H1 (cell line): ENCODE results near the gene CABCOCO1. TPM values are rescaled to one million over a fixed set of nuclear protein-coding genes. Genes with fewer than 3 reads are reported as not detected.

ENCODE experiments used
- EP300 ChIP-seq, 2 experiments: IDR thresholded peaks; 1 replicate in 1 of 2; 2 replicates in 1 of 2; pipeline ENCODE4 v1.6.1; 2011 to 2012; ENCODE audit warnings: low read depth in 2 of 2, low read length in 2 of 2, mild to moderate bottlenecking in 2 of 2, borderline replicate concordance in 1 of 2, inconsistent platforms in 1 of 2, moderate library complexity in 1 of 2
- HDAC6 ChIP-seq: IDR thresholded peaks from one replicate; pipeline ENCODE4 v1.7.1; 2012; ENCODE audit warnings: low read depth, mild to moderate bottlenecking, inconsistent platforms, low read length, moderate library complexity
- NANOG ChIP-seq: IDR thresholded peaks from 2 replicates; pipeline ENCODE4 v1.6.1; 2011; ENCODE audit warnings: low read length, low read depth, mild to moderate bottlenecking, inconsistent platforms; ENCODE audit not compliant: insufficient read depth, poor library complexity, severe bottlenecking
- POLR2A ChIP-seq, 2 experiments: IDR thresholded peaks; 1 replicate in 1 of 2; 2 replicates in 1 of 2; pipeline ENCODE4 v1.6.1; 2011; ENCODE audit warnings: low read depth in 2 of 2, low read length in 2 of 2, mild to moderate bottlenecking in 2 of 2; ENCODE audit errors: control extremely low read depth in 1 of 2
- SIN3A ChIP-seq, 2 experiments: IDR thresholded peaks in 1 of 2; conservative IDR thresholded peaks in 1 of 2; 2 replicates each; pipeline ENCODE4 v1.6.1; 2011 to 2012; ENCODE audit warnings: low read length in 2 of 2, improper control_type of control experiment in 1 of 2, low read depth in 1 of 2, mild to moderate bottlenecking in 1 of 2
- YY1 ChIP-seq: IDR thresholded peaks from 2 replicates; pipeline ENCODE4 v1.6.1; 2011; ENCODE audit warnings: low read depth, mild to moderate bottlenecking, low read length
- polyA plus RNA-seq, 7 experiments: library from polyadenylated mRNA; depleted of rRNA in 3 of 7; stranded (reverse) in 5 of 7; unstranded in 2 of 7; fragments of >200 nt in 5 of 7; fragments of 200-250 nt in 2 of 7; gene quantifications; 1 replicate in 5 of 7; 2 replicates in 1 of 7; 4 replicates in 1 of 7; pipeline versions ENCODE4 v1.2.1 to v1.2.3, GENCODE V29; 2011 to 2013; ENCODE audit warnings: missing spikeins in 2 of 7, mixed read lengths in 2 of 7
- total RNA-seq: library from RNA; stranded (reverse); fragmentation: NEBNext Ultra II Directional; extraction: Animal tissue kit (Norgen Biotek cat#: 25700); gene quantifications from 2 replicates; pipeline ENCODE4 v1.2.1, GENCODE V29; 2021

CABCOCO1 gene
- total and polyA plus RNA-seq, 2 of the 8 experiments (the other 6 are each of a cell fraction or from before 2014, with no cell fraction given), result not detected

DNA sequence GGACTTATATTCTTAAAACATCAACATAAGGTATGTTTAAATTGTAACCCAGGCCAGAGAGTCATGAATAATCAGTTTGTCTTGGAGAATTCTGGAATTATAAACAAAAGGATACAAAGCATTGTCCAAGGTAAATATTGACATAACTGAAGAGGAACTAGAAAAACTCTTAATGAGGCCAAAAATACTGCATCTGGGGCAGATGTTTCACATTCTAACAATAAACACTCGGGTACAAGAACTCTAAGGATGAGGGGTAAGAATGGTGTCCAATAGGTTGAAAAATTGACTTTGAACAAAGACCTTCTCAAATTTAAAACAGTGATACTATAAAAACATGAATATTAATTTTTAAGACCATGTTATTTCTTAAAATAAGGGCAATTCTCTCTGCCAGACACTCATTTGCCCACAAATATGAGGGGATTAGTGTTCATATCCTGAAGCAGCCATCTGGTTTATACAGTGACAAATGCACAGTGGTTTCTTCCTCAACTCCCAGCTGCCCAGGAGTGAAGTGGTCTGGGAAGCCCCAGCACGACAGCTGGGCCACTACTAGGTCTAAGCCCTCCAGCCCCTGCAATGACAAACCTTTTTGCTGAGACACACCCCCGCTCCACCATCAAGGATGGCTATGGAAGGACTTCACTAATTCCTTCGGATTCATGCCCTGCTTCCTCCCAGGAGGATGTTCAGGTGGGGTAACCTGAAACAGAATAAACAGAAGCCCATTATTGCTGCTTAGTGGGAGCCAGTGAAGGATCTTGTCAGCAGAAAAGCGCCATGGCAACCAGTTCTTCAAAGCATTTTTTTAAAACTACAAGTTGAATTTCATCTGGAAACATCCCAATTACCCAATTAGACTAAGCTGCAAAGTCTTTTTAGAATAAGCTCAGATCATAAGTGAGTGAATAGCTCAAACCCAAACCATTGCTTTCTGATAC, 131.3 kb downstream of the CABCOCO1 start (continued):
- TF ChIP-seq EP300 (IDR thresholded peaks at IDR 0.05; ENCODE audit: borderline replicate concordance in 1 of 2, low read depth in 2 of 2, low read length in 2 of 2), result no peak
- TF ChIP-seq NANOG, result no peak
- no peak for TF ChIP-seq POLR2A (IDR thresholded peaks at IDR 0.05; ENCODE audit: control extremely low read depth in 1 of 2, low read depth in 2 of 2, low read length in 2 of 2)
- TF ChIP-seq SIN3A (conservative IDR thresholded peaks at IDR 0.05 in 1 of 2, IDR thresholded peaks at IDR 0.05 in 1 of 2; ENCODE audit: low read depth in 1 of 2, low read length in 2 of 2), result no peak
- TF ChIP-seq YY1, result no peak
- no peak for TF ChIP-seq HDAC6
- TF ChIP-seq, all 59 proteins: peak for 0
